HEK293 (cell line): Measurements from ENCODE around the gene TMEM170A.

Experiments used
- CTCF ChIA-PET: fragments of 350-600 bp; formaldehyde crosslinking; extraction: SDS; loops from one replicate; lab custom pipeline; 2021; ENCODE audit warnings: antibody characterized with exemption; lab: Yijun Ruan, JAX
- POLR2A ChIA-PET: fragments of 300-600 bp; formaldehyde crosslinking; extraction: SDS; loops from one replicate; lab custom pipeline; 2020; ENCODE audit warnings: antibody characterized with exemption, inconsistent platforms; lab: Yijun Ruan, JAX
- H3K27ac ChIP-seq: fragments of 200-500 bp; sonication (Bioruptor generic); 2 replicates; pipeline ENCODE4 v1.5.1; 2014; ENCODE audit warnings: low read depth, low read length, control low read depth, inconsistent platforms; ENCODE audit errors: extremely low read depth
- H3K36me3 ChIP-seq, 2 experiments: fragments of 200-500 bp in 1 of 2; sonication (Bioruptor generic) in 1 of 2; 1 replicate in 1 of 2; 2 replicates in 1 of 2; pipeline ENCODE4 v1.5.1; 2014 to 2017; ENCODE audit warnings: inconsistent platforms in 2 of 2, low read length in 2 of 2; ENCODE audit not compliant: control insufficient read depth in 2 of 2, insufficient read depth in 1 of 2
- H3K4me1 ChIP-seq: fragments of 200-500 bp; sonication (Bioruptor generic); 2 replicates; pipeline ENCODE4 v1.5.1; 2014; ENCODE audit warnings: mild to moderate bottlenecking, low read length, inconsistent platforms; ENCODE audit not compliant: control insufficient read depth, insufficient read depth
- H3K4me3 ChIP-seq: 2 replicates; pipeline ENCODE4 v1.5.1; 2011; ENCODE audit warnings: low read depth, mild to moderate bottlenecking, control low read depth, low read length, moderate library complexity
- H3K9me3 ChIP-seq: fragments of 200-500 bp; sonication (Bioruptor generic); 2 replicates; pipeline ENCODE4 v1.5.1; 2014; ENCODE audit warnings: low read depth, low read length, inconsistent platforms; ENCODE audit not compliant: control insufficient read depth, insufficient read depth
- KLF16 ChIP-seq: fragments of 450-650 bp; formaldehyde crosslinking; IDR thresholded peaks from 2 replicates; pipeline ENCODE4 v1.5.1; 2017; ENCODE audit warnings: missing biosample characterization, missing genetic modification characterization
- KLF8 ChIP-seq: fragments of 450-650 bp; formaldehyde crosslinking; IDR thresholded peaks from 2 replicates; pipeline ENCODE4 v1.5.1; 2016; ENCODE audit warnings: missing biosample characterization, missing genetic modification characterization
- KLF9 ChIP-seq: fragments of 450-650 bp; formaldehyde crosslinking; IDR thresholded peaks from 2 replicates; pipeline ENCODE4 v1.5.1; 2016; ENCODE audit warnings: missing biosample characterization, missing genetic modification characterization, low read depth
- MEIS1 ChIP-seq: sonication (generic); formaldehyde crosslinking; IDR thresholded peaks from 2 replicates; pipeline ENCODE4 v1.8.1; 2022; ENCODE audit warnings: missing genetic modification reagents, mild to moderate bottlenecking, borderline replicate concordance
- OSR2 ChIP-seq: fragments of 450-650 bp; formaldehyde crosslinking; IDR thresholded peaks from 2 replicates; pipeline ENCODE4 v1.5.1; 2016; ENCODE audit warnings: missing biosample characterization, missing genetic modification characterization
- SCRT1 ChIP-seq: fragments of 450-650 bp; formaldehyde crosslinking; IDR thresholded peaks from 2 replicates; pipeline ENCODE4 v1.5.1; 2016; ENCODE audit warnings: missing biosample characterization, missing genetic modification characterization, borderline replicate concordance
- SCRT2 ChIP-seq: fragments of 450-650 bp; formaldehyde crosslinking; IDR thresholded peaks from 2 replicates; pipeline ENCODE4 v1.5.1; 2016; ENCODE audit warnings: missing biosample characterization, missing genetic modification characterization
- ZIC2 ChIP-seq: fragments of 450-650 bp; formaldehyde crosslinking; IDR thresholded peaks from 2 replicates; pipeline ENCODE4 v1.5.1; 2016; ENCODE audit warnings: missing biosample characterization, missing genetic modification characterization
- ZNF112 ChIP-seq: fragments of 450-650 bp; formaldehyde crosslinking; IDR thresholded peaks from 2 replicates; pipeline ENCODE4 v1.5.0; 2017; ENCODE audit warnings: missing biosample characterization, missing genetic modification characterization
- ZNF121 ChIP-seq: fragments of 450-650 bp; formaldehyde crosslinking; IDR thresholded peaks from 2 replicates; pipeline ENCODE4 v1.5.1; 2016; ENCODE audit warnings: missing biosample characterization, missing genetic modification characterization
- ZNF169 ChIP-seq: fragments of 450-650 bp; formaldehyde crosslinking; IDR thresholded peaks from 2 replicates; pipeline ENCODE4 v1.5.1; 2016; ENCODE audit warnings: missing biosample characterization, missing genetic modification characterization
- ZNF175 ChIP-seq: fragments of 450-650 bp; formaldehyde crosslinking; IDR thresholded peaks from 2 replicates; pipeline ENCODE4 v1.5.1; 2016; ENCODE audit warnings: missing biosample characterization, missing genetic modification characterization
- ZNF19 ChIP-seq: fragments of 450-650 bp; formaldehyde crosslinking; IDR thresholded peaks from 2 replicates; pipeline ENCODE4; 2016; ENCODE audit warnings: missing biosample characterization, missing genetic modification characterization, low read depth
- ZNF292 ChIP-seq: fragments of 450-650 bp; formaldehyde crosslinking; IDR thresholded peaks from 2 replicates; pipeline ENCODE4 v1.5.1; 2016; ENCODE audit warnings: low read depth, missing biosample characterization, missing genetic modification characterization, borderline replicate concordance
- ZNF366 ChIP-seq: fragments of 450-650 bp; formaldehyde crosslinking; conservative IDR thresholded peaks from 2 replicates; pipeline ENCODE4 v1.5.1; 2016; ENCODE audit warnings: missing biosample characterization, missing genetic modification characterization
- ZNF600 ChIP-seq: fragments of 450-650 bp; formaldehyde crosslinking; IDR thresholded peaks from 2 replicates; pipeline ENCODE4 v1.5.1; 2016; ENCODE audit warnings: missing biosample characterization, missing genetic modification characterization
- ZNF629 ChIP-seq: fragments of 450-650 bp; formaldehyde crosslinking; IDR thresholded peaks from 2 replicates; pipeline ENCODE4 v1.5.1; 2017; ENCODE audit warnings: missing biosample characterization, missing genetic modification characterization
- ZNF658 ChIP-seq: fragments of 450-650 bp; formaldehyde crosslinking; IDR thresholded peaks from 2 replicates; pipeline ENCODE4; 2016; ENCODE audit warnings: missing biosample characterization, missing genetic modification characterization
- ZNF664 ChIP-seq: fragments of 450-650 bp; formaldehyde crosslinking; IDR thresholded peaks from 2 replicates; pipeline ENCODE4 v1.5.1; 2016; ENCODE audit warnings: missing biosample characterization, missing genetic modification characterization
- ZNF677 ChIP-seq: fragments of 450-650 bp; IDR thresholded peaks from 2 replicates; pipeline ENCODE4 v1.5.0; 2018; ENCODE audit warnings: missing biosample characterization, mild to moderate bottlenecking, missing genetic modification characterization, moderate library complexity
- TF ChIP-seq, protein P1 (sequence below): fragments of 450-650 bp; formaldehyde crosslinking; IDR thresholded peaks from 2 replicates; pipeline ENCODE4 v1.5.1; 2016; ENCODE audit warnings: missing biosample characterization, missing genetic modification characterization
- TF ChIP-seq, protein P2 (sequence below): fragments of 450-650 bp; formaldehyde crosslinking; IDR thresholded peaks from 2 replicates; pipeline ENCODE4 v1.5.1; 2017; ENCODE audit warnings: missing biosample characterization, missing genetic modification characterization

The TMEM170A gene

DNA sequence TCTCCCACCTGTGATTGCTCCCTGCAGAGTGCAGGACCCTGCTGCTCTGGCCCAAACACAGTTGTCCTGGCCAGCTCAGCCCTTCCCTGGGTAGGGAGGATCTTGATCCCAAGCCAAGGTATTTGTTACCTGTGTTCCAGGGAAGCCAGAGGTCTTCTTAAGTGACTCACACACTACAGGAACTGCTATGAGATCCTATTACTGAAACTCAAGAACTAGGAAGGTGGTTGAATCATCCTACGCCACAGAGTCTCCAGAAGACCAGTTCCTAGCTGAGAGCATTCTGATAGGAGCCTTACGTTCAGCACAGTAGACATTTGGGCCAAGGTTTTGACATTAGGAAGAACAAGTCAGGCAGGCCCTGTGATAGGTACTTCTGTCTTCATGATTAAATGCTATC is 18.7 kb upstream of the TMEM170A start:
- Histone ChIP-seq H3K36me3 (peaks cover 0 to 5% of the 10 kb centered on the region in 2 experiments; a peak in 1 of 3 replicates), H3K4me3 (no peak overlapping the region), H3K27ac (0 out of 2 replicates have a peak overlapping the region, but pooled peaks have one; percentile 11), H3K4me1 (no peaks in the 10 kb centered on the region), H3K9me3 (no peaks in the 10 kb centered on the region)
- TF ChIP-seq ZNF658 (tag by site-specific recombination) (no peak), OSR2 (no peak), ZNF366 (tag by site-specific recombination) (0 out of 2 replicates have a peak, but pooled peaks have one; percentile 13), MEIS1 (CRISPR knock-in tag) (no peak), KLF8 (peak; percentile 40; the same call in 1 of the 2 replicates), ZNF629 (tag by site-specific recombination) (peak; percentile 30; the same call in 1 of the 2 replicates), ZNF19 (tag by site-specific recombination) (no peak)
- ChIA-PET POLR2A (interaction anchor here (1.0 kb wide), 1 partner anchor 9 kb away, joined by 3 read pairs; no protein-coding TSS in a partner anchor), CTCF (interaction anchor here (0.6 to 2.1 kb wide), 3 partner anchors 14 to 34 kb away, joined by 4 to 5 read pairs (median 4); no protein-coding TSS in a partner anchor)

DNA sequence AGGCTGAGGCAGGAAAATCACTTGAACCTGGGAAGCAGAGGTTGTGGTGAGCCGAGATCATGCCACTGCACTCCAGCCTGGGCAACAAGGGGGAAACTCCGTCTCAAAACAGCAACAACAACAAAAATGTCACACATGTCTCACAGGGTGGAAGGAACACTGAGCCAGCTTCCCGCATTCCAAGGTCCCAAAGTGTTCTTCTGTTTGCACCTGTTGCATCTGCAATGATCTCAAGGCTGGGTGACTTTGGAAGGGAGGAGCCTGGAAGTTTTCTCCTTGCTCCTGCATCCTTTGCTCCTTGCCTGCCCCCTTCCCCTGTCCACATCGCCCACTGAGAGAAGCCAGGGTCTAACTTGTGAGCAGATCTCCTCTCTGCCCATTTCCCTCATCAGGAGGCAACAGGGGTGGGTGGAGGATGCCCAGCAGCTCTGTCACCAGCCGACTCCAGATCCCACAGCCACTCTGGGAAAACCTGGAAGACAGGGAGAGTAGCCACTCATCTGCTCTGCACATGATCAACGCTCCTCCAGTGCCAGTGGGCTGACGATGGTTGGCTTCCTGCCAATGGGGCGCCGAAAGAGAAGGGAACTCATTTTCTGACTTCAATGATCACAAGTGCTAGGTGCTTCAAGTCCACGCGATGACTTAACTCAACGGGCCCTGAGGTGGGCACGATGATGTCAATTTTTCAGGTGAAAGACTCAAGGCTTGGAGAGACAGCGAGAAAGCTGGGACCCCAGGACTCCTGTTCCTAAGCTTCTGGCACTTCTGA is 18.1 kb upstream of the TMEM170A start:
- no peaks in the 10 kb centered on the region for H3K9me3 ChIP-seq
- peaks cover 0 to 5% of the 10 kb centered on the region in 2 experiments; a peak in 1 of 3 replicates for H3K36me3 ChIP-seq
- CTCF ChIA-PET, result interaction anchor here (0.9 to 1.6 kb wide), 2 partner anchors 10 to 15 kb away, joined by 4 read pairs; no protein-coding TSS in a partner anchor
- TF ChIP-seq ZNF169 (tag by site-specific recombination) (no peak), SCRT2 (tag by site-specific recombination) (peak; percentile 94), KLF16 (tag by site-specific recombination) (no peak), ZNF175 (tag by site-specific recombination) (no peak), KLF9 (tag by site-specific recombination) (no peak), SCRT1 (tag by site-specific recombination) (peak; percentile 75), ZNF112 (tag by site-specific recombination) (no peak)
- H3K4me3 ChIP-seq, result no peak overlapping the region
- no peaks in the 10 kb centered on the region for H3K4me1 ChIP-seq
- H3K27ac ChIP-seq, result no peak overlapping the region
- POLR2A ChIA-PET, result interaction anchor here (1.0 kb wide), 1 partner anchor 9 kb away, joined by 3 read pairs; no protein-coding TSS in a partner anchor

DNA sequence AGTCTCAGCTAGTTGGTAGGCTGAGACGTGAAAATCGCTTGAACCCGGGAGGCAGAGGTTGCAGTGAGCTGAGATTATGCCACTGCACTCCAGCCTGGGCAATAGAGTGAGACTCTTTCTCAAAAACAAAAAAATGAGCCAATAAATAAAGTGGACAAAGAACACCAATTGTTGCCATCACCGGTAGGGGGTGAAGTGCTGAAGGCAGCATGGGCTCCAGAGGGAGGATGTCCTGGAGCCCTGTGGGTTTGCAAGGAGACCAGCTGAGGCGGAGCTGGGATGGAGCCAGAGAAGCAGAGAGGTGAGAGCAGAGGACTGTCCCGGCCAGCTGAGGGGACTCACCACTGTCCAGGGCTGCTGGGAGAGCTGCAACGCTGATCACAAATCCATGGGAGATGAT is 17.0 kb upstream of the TMEM170A start:
- H3K4me3 ChIP-seq, result no peak overlapping the region
- no peaks in the 10 kb centered on the region for H3K4me1 ChIP-seq
- CTCF ChIA-PET, result interaction anchor here (0.6 to 1.6 kb wide), 5 partner anchors 9 to 248 kb away, joined by 3 to 4 read pairs (median 4); no protein-coding TSS in a partner anchor
- POLR2A ChIA-PET, result no interaction called here
- peaks cover 0 to 5% of the 10 kb centered on the region in 2 experiments; a peak in 1 of 3 replicates for H3K36me3 ChIP-seq
- no peak overlapping the region for H3K27ac ChIP-seq
- H3K9me3 ChIP-seq, result no peaks in the 10 kb centered on the region
- 0 out of 2 replicates have a peak, but pooled peaks have one; percentile 16 for TF ChIP-seq ZNF600 (tag by site-specific recombination)
- TF ChIP-seq, protein P1, sequence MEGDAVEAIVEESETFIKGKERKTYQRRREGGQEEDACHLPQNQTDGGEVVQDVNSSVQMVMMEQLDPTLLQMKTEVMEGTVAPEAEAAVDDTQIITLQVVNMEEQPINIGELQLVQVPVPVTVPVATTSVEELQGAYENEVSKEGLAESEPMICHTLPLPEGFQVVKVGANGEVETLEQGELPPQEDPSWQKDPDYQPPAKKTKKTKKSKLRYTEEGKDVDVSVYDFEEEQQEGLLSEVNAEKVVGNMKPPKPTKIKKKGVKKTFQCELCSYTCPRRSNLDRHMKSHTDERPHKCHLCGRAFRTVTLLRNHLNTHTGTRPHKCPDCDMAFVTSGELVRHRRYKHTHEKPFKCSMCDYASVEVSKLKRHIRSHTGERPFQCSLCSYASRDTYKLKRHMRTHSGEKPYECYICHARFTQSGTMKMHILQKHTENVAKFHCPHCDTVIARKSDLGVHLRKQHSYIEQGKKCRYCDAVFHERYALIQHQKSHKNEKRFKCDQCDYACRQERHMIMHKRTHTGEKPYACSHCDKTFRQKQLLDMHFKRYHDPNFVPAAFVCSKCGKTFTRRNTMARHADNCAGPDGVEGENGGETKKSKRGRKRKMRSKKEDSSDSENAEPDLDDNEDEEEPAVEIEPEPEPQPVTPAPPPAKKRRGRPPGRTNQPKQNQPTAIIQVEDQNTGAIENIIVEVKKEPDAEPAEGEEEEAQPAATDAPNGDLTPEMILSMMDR (tag by site-specific recombination), result 0 out of 2 replicates have a peak, but pooled peaks have one; percentile 39
- TF ChIP-seq ZIC2, result peak; percentile 30; the same call in 1 of the 2 replicates
- TF ChIP-seq, protein P2, sequence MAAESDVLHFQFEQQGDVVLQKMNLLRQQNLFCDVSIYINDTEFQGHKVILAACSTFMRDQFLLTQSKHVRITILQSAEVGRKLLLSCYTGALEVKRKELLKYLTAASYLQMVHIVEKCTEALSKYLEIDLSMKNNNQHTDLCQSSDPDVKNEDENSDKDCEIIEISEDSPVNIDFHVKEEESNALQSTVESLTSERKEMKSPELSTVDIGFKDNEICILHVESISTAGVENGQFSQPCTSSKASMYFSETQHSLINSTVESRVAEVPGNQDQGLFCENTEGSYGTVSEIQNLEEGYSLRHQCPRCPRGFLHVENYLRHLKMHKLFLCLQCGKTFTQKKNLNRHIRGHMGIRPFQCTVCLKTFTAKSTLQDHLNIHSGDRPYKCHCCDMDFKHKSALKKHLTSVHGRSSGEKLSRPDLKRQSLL (tag by site-specific recombination), result peak; percentile 67; the same call in 1 of the 2 replicates
- TF ChIP-seq ZNF677, result no peak
- TF ChIP-seq ZNF292, result no peak
- TF ChIP-seq ZNF121 (tag by site-specific recombination), result peak; percentile 90
- peak; percentile 66; the same call in 1 of the 2 replicates for TF ChIP-seq ZNF664 (tag by site-specific recombination)
